HG02759 (cell line): ENCODE data around the gene CDC42BPB.

ENCODE experiments used
- ATAC-seq: cut with Tn5 transposase; IDR thresholded peaks from one replicate; pipeline ENCODE4 v1.9.1; 2021; ENCODE audit warnings: mild to moderate bottlenecking, moderate library complexity; ENCODE audit not compliant: unreplicated experiment

The CDC42BPB gene

GRCh38 chr14:103094406-103095209 lies 37.3 kb upstream of the CDC42BPB start, which contains the start of gene EXOC3L4:
Gene EXOC3L4 (plus strand): TSS chr14:103094725. CDS start chr14:103100220, 5,495 bp downstream.
- no peak for ATAC-seq

DNA sequence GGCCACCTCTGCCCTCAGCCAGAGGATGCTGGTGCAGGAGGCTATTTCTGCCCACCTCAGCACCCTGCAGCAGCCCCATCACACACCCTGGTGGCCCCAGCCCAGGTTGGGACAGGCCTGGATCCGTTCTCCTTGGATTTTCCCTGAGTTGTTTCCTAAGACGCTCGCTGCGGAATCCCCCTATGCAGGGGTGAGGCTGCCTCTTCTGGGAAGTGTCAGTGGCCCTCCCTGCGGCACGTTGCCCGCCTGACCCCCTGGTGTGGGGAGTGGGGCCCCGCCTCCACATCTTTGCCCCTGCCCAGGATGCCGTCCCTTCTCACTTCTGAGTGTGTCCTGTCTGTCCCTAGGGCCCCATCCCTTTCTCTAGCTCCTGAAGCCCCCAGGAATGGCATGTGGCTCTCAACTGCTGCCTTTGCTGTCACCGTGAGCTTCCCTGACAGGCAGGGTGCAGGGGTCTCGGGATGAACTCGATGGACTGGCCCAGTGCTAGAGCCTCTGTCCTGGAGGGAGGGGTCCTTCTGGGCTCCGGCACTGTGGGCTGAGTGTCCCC lies 36.6 kb upstream of the CDC42BPB start:
- ATAC-seq, result no peak

DNA sequence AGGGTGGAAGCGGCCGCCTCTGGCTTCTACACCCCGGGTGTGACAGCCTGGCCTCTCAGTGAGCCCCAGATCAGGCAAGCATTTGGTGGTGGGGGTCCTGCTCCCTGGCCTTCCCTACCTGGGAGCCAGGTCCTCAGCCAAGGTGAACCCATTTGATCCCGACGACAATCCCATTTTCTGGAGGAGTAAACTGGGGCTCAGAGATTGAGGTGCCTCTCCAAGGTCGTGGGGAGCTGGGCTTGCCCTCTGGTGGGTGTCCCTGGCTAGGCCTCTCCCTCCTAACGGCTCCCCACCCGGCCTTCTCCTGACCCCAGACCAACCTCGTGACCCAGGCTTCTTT lies 34.5 kb upstream of the CDC42BPB start:
- ATAC-seq, result no peak

DNA sequence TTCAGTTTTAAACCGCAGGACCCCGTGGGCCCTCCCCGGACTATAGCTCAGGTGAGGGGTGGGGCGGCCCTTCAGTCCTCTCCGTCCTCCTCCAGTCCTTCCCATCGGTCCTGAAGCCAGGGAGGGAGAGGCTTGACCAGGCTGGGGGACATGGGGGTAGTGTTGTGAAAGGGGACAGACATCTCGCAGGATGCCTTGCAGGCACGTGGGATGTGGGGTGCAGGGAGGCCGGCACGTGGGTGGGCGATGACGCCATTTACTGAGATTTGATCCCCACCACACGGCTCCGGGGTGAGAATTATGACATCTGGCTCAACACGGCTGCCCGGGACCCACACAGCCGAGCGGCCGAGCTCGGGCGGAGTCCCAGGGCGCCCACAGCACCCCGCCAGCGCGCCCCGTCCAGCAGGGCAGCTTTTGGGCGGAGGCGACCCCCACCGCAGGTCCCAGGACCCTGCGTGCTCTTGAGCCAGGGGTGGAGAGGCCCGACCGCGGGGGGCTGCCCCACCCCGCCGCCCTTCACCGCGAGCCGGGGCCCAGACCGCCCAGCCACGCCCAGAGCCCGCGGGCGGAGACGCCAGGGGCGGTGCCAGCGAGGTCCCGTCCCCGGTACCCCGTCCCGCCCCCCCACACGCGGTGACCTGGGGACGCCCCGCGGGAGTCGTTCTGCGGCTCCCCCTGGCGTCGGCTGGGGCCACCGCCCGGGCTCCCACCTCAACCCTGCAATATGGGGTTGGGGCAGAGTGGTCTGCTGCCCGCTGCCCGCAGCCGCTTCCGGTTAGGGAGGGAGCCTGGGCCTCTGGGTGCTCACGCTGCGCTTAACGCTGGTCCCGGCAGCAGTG lies 33.9 kb upstream of the CDC42BPB start:
- peak; percentile 74 for ATAC-seq

DNA sequence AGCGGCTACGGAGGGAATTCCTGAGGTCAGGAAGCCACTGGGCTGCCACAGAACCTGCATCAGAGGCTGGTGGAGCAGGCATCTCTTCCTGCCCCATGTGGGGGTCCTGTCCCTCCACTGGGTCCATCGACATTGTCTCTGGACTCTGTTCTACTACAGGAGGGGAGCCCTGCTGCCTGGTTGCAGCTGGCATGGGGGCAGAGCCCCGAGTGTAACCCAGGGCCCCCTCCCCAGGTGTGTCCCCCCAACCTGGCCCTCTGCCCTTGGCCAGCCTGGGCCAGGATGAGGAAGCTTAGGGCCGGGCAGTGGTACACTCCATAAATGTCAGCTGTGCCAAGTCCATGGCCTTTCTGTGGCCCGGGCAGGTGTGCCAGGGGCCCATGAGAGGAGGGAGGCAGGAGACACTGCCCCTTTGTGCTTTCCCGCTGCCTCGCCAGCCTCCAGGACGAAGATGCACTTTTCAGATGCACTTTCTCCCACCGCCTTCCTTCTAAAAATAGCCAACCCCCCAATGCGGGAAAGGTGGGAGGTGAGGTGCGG lies 33.2 kb upstream of the CDC42BPB start:
- no peak for ATAC-seq

DNA sequence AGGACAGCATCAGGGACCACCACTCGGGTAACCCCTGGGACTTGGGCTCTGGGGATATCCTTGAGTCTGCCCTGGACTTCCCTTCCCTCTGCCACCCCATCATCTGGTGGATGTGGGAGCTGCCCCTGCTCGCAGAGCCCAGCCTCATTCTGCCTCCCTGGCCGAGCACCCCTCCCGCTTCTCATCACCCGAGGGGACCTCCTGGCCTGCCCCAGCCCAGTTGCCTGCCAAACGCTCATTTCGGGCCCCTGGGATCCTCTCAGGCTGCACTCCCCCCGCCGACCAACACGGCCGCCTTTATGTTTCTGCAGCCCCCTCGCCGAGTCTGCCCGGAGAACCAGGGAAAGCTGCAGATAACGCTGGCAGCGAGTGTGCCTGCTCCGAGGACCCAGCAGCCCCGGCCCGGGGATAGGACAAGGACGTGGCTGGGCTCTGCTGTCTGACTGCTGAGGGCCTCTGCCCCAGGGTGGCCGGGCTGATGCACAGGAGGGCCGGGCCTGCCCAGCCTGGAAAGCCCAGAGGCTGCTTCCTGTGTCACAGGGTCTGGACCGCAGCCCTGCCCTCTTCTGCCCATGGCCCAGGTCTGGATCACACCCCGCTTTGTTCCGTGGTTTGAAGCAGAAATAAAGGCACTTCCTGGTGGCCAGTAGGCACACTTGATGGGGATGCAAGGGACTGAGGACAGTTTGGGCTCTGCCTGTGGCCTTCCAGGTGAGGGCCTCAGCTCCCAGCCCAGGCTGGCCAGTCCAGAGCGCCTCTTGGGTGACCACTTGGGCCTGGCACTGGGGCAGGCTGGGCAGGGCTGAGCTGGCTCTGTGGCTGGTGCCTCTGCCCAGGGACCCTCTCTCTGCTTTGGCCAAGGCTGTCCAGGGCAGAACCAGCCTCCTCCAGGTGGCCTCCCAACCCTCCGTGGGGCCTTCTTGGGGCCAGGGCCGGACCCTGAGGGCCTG lies 32.3 kb upstream of the CDC42BPB start:
- no peak for ATAC-seq

GRCh38 chr14:103088921-103089320 lies 31.6 kb upstream of the CDC42BPB start:
- ATAC-seq, result no peak

DNA sequence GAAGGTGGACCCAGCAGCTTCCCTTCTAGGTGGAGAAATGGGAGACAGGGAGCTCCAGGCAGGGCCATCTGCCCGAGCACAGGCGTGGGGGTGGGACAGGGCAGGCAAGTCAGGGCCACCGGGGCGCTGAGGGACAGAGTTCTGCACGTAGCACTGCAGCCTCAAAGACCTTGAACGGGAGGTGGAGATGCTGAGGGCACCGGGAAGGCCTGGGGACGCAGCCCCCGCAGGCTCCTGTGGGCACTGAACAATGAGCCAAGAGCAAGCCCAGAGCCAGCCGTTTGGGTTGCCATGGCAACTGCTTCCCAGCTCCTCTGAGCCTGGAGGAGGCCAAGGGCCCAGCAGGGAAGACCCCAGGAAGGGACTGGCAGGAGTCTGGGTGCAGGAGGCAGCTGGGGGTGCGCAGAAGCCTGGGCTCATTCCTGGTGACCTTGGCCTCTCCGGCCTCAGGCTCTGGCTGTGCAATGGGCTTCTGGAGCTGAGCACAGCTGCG lies 30.0 kb upstream of the CDC42BPB start:
- ATAC-seq, result no peak

DNA sequence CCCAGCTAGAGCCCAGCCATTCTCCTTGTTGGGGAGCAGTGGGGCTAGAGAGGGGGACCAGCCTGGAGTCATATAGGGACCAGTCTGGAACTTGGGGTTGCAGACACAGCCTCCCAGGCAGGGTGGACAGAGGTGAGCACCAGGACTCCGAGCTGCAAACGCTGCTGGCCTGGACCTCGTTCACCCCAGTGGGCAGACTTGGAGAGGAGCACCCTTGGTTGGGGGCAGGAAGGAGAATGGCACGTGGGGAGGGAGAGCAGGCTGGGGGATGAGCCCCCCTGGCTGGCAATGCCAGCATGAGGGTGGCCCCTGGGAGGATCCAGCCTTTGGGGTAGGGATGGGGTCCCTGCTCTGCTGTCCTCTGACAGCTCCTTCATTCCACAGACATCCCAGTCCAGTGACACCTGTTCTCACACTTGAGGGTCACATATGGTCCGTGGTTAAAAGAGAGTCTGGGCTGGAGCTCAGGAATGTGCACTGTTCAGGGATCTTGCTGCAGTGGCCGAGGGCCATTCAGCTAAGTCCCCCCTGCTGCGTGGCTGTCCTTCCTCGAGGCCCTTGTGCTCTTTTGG lies 29.5 kb upstream of the CDC42BPB start:
- ATAC-seq, result no peak

GRCh38 chr14:103085106-103086091 lies 28.1 kb upstream of the CDC42BPB start:
- ATAC-seq, result no peak

DNA sequence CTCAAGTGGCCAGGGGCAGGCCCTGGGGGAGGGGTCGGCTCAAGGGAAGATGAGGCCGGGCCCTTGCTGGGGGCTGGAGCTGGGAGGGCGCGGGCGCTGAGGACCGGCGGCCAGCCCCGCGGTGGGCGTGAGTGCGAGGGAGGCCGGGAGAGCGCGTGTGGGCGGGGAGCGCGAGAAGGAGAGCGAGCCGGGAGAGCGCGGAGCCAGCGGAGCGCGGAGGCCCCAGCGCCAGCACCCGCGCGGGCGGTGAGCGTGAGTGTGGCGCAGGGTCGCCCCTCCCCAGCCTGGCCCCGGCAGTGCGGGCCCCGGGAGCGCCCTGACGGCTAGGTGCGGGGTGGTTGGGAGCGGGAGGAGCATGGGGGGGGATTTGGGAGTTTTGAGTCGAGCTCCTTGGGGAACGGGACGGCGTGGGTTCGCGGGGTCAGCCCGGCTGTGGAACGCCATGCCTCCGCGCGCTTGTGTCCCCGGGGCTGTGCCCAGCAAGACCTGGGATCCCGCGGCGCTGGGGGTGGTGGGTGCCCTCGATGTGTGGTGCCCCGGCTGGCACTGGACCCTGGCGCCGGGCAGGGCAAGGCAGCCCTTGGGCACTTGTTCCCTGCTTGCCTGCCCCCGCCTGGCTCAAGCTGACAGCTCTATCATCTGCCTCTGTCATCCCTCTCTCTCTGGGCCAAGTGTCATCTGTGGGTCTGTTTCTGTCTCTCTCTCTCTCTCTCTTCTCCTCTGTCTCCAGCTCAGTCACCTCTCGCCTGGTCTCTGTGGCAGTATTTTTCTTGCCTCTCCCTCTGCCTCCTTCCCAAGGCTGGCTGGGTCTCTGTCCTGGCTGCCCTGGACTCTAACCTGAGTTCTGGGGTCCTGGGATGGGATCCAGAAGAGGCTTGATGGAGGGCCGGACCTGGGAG lies 26.9 kb upstream of the CDC42BPB start, which contains the start of gene LBHD2:
Gene LBHD2 (plus strand): TSS at position 190 of the 899 bp plus-strand sequence. CDS start 1,803 bp downstream, outside the sequence.
- no peak for ATAC-seq

GRCh38 chr14:103081951-103082350 lies 24.6 kb upstream of the CDC42BPB start:
- ATAC-seq, result no peak

GRCh38 chr14:103078860-103079587 lies 21.7 kb upstream of the CDC42BPB start:
- ATAC-seq, result no peak

- ATAC-seq, result no peak
Observed at GRCh38 chr14:103078420-103078749, 21.0 kb upstream of the CDC42BPB start.

DNA sequence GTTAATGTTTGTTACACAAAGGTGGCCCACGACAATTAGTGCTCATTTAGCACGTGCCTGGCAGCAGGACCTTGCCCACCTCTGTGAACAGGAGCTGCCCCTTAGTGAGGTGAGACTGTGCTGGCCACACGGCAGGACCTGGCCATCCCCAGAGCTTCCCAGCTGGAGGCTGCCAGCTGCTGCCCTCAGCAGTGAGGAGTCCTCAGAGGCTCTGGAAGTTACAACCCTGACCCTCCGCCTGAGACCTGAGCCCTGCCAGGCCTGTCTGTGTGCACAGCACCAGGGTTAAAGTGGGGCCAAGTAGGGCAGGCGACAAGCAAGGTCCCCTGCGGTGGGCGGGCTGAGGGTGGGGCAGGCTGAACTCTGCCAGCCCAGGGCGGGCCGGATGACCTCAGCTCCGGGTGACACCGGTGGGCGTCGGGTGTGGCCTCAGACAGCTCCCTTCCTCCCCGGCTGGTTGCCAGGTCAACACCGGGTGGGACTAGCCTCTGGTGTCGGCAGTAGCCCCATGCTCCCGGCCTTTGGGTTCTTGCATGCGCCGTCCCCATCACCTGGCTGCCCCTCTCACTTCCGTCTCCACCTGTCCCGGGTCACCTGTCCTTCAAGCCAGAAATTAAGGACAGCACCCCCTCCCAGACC lies 17.5 kb upstream of the CDC42BPB start:
- no peak for ATAC-seq
